HG02763 (cell line): ENCODE results near the gene SLC35G2.
"Not testable (repeated sequence)": the region's sequence is repeated elsewhere in the genome, so short reads cannot be mapped to it uniquely, and the experiment has no call there.

Experiments
- ATAC-seq: cut with Tn5 transposase; IDR thresholded peaks from one replicate; pipeline ENCODE4 v1.9.1; 2021; ENCODE audit warnings: mild to moderate bottlenecking, moderate library complexity; ENCODE audit not compliant: unreplicated experiment

Gene SLC35G2

DNA sequence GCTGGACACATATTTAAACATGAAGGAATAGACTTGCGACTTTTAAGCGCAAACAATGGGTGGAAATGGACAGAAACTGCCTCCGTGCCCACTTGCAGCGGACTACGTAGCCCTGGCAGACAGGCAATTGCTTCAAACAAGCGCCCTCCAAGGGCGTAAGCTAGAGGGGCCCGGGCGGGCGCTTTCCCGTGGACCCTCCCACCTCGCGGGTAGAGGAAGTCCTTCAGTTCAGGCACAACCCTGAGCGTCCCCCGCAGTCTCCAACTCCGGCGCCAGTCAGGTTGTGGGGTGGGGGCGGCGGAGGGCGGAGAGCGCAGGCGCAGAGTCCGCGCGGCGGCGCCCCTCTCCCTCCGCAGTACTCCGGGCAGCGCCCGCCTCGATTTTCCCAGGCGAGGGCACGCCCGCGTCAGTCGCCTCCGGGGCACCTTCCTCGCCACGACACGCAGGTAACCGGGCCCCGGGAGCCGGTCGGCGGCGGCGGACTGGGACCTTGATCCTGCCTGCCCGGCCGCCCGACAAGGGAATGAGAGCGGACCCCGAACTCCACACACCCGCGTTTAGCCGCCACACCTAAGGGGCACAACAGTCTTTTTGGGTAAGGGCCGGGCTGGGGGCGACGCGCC is at the start of gene SLC35G2:
TSS of gene SLC35G2 (plus strand) at position 358 of the 623 bp plus-strand sequence. CDS start 35,335 bp downstream, outside the sequence.
- no peak for ATAC-seq

DNA sequence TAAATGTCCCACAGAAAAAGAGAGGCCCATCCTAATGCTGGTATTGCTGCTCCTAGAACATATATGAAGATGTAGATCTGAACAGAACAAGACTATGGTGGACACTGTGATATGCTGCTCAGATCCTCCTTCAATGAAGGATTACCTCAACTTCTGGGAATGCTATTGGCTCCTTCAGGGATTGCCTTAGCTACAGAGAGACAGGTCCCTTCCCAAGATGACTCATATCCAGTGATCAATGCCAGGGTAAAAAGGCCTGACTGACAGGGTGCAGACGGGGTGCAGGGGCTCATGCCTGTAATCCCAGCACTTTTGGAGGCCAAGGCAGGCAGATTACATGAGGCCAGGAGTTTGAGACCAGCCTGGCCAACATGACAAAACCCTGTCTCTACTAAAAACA is 46.2 kb upstream of the SLC35G2 start:
- ATAC-seq: no peak

DNA sequence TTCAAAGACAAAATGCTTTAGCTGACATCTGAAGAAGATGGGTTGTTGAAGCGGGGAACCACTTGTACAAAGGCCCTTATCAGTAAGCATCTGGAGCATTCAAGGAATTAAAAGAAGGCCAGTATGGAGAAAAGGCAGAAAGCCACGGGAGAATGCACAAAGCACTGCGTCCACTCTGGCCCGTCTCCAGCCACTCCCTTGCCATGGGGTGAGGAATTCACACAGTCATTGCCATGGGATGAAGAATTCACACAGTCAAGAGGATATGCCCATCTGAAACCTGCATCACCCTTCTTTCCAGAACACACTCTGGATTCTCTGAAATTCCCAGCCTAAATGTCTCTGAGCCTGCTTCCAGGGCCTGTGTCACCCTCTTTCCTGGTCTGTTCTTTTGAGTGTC is 40.1 kb upstream of the SLC35G2 start:
- ATAC-seq: no peak

DNA sequence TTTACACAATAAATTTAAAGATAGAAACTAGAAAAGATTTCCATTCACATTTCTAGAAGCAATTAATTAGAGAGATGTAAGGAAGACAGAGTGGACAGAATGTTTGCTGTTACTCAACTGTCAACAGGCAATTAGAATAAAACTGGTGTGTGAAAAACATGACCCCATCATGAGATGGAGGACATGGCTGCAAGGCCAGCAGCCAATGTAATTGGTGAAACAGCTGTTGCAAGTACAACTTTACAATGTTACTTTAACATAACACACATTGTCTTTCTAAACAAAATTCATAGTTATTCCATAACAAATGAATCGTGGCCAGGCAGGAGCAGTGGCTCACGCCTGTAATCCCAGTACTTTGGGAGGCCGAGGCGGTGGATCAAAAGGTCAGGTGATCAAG is 38.2 kb upstream of the SLC35G2 start:
- ATAC-seq: no peak

DNA sequence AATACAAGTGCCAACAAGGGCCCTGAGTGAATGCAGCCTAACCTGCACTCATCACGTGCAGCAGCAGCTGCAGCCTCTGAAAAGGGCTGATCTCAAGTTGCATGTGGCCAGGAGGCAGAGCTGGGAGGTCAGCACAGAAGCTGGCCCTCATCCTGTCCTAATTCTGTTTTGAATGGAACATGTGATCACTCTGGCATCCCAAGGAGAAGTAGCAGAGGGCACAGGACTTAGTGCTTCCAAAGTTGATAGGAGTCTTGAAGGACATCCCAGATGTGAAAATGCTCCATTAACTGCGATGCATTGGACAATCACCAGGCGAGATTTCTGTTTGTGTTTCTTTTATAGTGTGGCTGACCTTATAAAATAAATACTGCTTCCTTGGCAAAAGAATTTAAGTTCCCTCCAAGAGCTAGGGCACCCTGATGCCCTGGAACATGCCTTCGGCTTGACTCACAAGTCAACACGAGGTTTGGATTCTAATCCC is 35.2 kb upstream of the SLC35G2 start:
- ATAC-seq: no peak

DNA sequence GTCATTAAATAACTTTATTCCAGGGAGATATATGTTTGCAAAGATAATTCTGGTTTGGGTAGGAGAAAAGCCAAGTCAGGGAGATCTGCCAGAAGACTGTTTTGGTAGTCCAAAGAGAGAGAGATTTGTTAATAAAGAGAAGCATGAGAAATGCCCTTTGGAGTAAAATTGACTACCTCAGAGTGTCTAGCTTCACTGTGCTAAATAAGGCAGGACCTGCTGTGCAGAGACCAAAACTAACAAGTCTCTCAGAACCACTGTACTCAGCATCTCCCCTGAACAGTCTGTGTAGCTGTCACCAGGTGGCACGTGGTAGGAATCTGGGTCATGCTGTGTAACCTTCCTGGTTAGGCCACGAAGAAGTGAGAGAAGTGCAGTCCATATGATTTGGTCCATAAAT is 31.6 kb upstream of the SLC35G2 start:
- peak; percentile 82 for ATAC-seq

DNA sequence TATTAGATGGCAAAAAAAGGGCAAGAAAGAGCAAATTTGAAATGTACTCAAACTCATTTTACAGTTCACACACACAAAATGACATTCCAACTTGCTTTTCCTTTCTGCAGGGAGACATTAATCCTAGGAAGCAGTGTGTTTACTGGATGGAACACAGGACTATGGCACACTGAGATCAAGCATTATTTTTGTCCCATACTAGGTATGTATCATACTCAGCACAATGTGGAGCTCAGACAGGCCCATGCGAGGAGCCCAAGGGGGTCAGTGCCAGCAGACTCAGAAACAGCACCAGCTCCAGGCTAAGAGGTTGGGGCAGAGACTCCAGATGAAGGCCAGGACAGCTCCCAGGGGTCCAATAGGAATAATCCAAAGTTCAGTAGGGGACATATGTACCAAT is 30.8 kb upstream of the SLC35G2 start:
- ATAC-seq: no peak

DNA sequence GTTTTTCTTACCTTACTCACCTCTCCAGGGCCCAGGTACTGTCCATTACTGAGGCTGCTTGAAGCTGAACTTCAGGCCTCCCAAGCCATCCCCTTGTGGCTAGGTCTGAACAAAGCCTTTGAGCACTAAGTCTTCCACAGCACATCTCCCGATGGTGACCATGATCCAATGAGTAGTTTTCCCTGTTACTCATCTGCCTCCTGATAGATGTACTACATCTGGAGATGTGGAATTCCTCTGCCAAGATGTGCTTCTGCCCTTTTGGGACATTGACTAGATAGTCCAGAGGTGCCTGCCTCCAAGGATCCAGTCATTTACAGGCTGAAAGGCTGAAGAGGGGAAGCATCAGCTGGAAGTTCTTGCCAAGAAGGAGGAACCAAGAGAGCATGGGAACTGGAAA is 28.9 kb upstream of the SLC35G2 start:
- ATAC-seq: no peak

DNA sequence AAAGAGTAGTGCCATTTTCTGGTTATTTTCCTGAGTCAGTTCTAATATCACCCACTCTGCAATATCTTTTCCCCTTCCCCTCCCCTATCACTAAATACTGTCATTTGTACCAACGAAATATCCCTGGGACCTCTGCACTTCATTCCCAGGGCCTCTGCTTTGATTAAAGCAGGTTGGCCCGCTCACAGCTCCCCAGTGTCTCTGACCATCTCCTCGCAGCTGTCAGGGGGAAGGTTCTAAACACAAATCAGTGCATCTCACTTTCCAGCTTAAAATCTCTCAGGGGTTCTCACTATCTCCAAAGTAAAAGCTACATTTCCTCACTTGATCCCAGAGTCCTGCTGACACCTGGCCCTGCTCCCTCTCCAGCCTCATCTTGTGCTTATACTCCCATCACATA is 28.1 kb upstream of the SLC35G2 start:
- no peak for ATAC-seq

DNA sequence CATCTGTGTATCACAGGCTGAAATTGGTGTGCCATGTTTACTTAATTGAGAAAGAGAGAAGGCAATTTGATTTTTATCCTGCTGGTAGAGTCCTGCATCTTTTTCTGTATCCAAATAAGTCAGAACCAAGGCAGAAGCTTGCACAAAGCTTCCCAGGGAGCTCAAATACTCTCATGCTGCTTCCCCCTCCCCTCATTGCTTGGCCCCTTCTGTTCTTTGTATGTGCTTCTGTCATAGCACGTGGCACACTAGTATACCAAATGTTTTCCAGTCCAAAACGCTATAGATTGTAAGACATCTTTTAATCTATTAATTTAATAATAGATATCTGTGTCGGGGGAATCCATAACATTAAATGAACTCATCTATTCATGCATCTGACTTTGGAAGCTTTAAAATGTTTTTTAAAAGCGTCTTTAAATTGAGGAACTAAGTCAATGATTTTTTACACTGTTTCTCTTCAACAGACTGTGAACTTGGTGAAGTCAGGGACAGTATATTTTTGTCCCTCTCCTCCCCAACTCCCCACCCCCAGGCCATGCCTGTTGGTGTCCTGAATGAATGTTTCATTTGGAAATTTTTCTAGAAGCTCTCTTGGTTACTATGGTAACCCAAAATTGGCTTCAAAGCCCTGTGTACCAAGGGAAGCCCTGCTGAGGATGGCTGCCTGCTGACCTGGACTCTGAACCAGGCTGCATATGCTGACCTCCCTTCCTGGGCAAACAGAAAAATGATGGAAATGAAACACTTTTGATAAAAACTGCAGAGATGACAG is 26.2 kb upstream of the SLC35G2 start:
- no peak for ATAC-seq

DNA sequence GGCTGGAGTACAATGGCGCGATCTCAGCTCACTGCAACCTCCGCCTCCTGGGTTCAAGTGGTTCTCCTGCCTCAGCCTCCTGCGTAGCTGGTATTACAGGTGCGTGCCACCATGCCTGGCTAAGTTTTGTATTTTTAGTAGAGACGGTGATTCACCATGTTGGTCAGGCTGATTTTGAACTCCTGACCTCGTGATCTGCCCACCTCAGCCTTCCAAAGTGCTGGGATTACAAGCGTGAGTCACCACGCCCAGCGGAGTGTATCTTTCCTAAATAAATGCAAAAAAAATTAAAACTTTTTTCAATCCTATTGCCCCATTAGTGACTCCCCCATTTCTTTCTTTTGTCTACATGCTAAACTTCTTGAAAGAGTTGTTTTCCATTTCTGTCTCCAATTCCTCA is 17.8 kb upstream of the SLC35G2 start:
- ATAC-seq: not testable (repeated sequence)

DNA sequence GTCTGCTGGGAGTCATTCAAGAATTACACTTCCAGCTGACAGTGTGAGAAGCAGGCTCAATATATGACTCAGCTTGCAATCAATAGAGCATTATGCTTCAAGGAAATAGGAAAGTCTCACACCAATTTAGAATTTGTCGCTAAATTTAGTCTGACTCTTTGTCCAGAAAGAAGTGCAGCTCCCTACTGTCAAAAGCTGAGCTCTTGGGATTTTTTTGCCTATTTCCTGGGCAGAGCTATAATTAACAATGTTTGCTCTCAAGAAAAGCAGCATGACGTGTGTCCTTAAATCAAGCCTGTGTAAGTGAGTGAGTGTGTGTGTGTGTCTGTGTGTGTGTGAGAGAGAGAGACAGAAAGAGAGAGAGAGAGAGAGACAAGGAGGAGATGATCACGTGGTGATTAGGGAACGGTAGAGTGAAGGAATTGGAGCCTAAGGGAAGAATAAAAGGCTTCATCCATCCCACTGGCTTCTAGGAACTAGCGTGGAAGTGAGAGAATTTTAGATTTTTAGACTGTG is 16.4 kb upstream of the SLC35G2 start:
- ATAC-seq: no peak

DNA sequence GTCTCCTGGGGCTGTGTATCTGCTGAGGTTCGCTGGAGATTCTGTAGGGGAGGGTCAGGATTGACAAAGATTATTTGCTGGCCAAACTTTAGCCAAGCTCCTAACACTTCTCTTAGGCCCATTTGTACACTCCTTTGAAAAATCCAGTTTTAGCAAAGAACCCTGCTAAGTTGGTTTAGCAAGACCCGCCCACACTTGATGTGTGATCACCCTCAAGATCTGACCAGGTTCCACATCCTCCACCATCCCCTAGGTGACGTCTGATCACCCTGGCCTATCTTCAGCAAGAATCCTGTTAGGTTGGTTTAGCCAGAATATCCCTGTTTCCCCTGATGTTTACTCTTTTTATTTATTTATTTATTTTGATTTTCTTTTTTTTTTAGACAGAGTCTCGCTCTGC is 14.8 kb upstream of the SLC35G2 start:
- no peak for ATAC-seq

DNA sequence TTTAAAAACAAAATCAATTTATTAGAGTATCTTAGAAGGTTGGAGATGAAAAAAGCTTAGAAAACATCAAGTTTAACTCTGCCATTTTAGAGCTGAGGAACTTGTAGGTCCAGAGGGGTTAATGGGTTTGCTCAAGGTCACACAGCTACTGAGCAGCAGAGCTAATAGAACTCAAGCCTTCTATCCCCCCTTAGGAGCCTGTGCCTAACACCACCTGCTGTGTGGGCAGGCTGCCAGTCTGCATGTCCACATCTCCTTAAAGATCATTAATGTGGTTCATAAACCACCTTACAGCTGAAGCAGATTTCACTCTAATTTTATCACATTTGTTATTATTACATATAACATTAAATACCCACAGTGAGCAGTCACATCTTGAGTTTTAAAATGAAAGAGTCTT is 14.1 kb upstream of the SLC35G2 start:
- no peak for ATAC-seq

DNA sequence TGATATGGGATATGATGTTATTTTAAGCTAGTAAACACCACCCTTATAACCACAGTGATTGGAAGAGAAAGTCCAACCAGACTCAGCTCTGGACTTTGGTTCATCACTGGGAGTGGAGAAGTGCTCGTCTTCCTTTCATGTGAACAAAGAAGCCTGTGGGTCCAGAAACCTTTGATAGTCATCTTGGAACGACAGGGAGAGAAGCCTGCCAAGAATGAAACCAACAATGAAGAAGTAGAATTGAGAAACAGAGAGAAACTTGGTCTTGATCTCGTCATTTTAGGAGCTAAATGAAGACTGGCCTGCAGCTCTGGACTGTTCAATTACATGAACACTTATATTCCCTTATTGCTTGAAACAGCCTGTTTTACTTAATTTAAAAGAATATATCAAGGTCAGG is 13.1 kb upstream of the SLC35G2 start:
- ATAC-seq: no peak

DNA sequence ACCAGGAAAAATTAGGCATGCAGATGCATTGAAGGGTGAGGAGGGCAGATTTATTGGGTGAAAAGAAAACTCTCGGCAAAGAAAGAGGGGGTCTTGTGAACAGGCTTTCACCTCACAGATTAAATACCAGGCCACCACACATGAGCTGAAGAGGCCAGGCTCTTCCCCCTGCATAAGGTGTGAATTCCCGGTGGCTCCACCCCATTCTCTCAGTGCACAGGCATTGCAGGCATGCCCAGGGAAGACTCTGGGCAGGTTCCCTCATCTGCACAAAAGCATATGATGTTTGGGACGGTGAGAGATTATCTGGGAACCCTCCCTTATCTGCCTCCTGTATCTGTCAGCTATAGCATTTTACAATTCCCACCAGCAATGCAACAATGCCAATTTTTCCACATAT is 7.2 kb upstream of the SLC35G2 start:
- no peak for ATAC-seq

DNA sequence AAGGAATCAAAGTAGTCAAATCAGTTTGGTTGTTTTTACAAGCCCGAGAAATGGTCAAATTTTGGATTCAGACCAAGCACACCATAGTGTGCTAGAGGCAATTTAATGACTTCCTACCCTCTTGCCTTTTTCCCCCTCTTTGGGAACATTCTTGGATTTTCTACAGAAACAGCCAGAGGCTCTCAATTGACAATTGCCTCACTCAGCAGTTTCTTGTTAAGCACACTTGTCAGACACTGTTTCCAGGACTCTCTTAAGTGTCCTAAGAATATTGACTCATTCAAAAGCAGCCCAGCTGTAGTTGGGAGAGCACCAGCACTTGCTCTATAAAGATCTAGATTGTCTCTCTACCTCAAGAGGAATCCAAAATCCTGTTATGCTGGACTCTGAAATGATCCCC is 1.5 kb upstream of the SLC35G2 start:
- no peak for ATAC-seq

DNA sequence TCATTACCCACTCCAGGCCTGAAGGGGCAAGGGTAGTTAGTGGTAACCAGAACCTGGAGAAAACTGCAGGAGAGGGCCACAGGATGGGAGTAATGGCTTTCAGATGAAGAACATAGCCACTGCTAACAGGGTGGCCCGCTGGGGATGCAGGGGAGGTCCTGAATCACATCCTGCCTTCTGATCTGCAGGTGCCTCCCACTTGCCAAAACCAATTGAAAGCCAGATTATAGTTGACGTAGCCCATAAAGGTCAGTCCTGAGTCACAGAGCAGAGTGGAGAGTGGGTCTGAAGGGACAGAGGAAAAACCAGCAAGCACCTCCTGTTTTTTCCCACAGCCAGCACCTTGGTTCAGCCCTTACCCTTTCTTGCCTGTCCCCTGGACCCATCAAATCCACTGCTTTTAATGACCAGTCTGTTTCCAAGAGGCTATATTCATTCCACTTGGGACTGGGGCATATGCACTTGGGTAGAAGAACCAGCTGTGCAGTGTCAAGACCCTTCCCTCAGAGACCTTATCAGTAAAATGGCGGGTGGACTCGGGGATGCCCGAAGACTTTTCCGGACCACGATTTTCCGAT is 646 bp upstream of the SLC35G2 start:
- no peak for ATAC-seq

DNA sequence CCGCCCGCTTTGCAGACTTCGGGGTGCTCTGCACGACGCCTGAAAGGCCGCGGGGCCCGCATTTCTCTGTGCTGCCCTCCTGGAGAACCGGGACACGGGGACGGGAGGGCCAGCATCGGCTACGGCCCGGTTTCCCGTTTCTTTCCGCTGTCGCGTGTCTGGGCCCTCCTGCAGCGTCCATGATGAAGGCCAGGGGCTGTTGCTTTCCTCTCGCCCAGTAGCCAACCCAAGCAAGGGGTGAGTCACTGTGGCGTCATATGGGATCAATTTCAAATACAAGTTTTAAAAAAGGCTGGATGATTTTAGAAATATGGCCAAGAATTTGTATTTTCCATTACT is 435 bp downstream of the SLC35G2 start:
- ATAC-seq: no peak

DNA sequence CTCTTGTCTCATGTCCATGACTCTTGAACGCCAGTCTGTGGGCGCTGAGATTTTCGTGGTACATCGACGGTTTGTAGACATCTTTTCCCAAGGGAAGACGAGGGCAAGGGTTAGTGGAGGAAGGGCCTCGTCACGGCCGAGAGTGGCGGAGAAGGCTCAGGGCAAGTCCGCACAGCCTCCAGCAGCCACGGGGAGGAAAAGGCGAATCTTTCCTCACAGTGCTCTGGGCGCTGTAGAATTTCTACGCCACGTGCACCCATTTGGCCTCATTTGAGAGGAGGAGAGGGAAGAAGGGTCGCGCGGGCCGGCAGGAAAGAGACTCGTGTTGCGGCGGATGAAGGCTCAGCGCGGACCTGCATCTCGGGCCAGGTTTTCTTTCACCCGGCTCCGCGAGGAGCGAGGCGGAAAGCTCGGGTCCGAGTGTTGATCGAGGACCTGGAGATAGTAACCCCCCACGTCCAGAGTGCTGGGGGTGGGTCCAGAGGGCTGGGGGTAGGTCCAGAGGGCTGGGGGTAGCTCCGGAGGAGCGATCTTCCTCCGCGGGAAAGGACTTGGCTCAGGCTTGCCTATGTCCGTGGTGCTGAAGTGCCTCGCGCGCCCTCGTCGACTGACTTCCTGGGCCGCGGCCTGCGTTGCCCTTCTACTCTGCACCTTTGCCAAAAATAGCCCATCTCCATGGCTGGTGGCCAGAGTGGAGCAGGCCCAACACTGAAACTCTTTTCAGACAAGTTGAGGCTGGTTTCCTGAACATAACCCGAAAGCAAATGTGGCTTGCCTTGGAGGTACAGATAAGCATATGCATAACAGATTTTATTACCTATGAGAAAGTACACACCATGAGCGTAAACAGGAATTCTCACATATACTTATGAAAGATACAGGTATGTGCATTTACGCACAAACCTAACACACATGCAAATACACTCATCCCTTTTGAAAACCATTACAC is 1.1 kb downstream of the SLC35G2 start:
- ATAC-seq: no peak

DNA sequence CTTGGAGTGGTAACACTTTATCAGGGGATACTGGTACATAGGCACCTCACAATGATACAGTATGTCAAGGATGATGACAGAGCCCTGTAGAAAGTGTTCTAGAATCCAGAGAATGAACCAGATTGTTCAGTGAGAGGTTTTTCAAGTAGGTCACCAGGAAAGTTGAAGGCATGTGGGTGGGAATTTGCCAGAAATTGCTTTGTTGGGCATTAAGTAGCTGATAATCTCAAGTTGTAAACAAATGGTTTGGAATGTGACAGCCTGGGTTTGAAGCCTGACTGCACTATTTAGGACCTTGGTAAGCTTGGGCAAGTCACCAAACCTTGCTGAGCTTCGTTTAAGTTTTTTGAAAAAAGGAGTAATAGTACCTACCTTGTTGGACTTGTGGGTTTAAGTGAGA is 12.5 kb downstream of the SLC35G2 start:
- ATAC-seq: no peak
